Measurements from ENCODE around the gene LPCAT3.
A peak's percentile ranks its signal among the peaks of the same experiment; 100 is the strongest.

- TF ChIP-seq CTCF (tag by site-specific recombination; IDR thresholded peaks at IDR 0.05) (no peak), MYNN (tag by site-specific recombination; IDR thresholded peaks at IDR 0.05; ENCODE audit: borderline replicate concordance) (no peak), BCL11A (tag by site-specific recombination; IDR thresholded peaks at IDR 0.05; ENCODE audit: low read depth) (no peak), ZSCAN16 (tag by site-specific recombination; IDR thresholded peaks at IDR 0.05) (no peak), KLF8 (tag by site-specific recombination; IDR thresholded peaks at IDR 0.05) (no peak), ZBTB20 (tag by site-specific recombination; IDR thresholded peaks at IDR 0.05) (peak; percentile 97), ZNF140 (tag by site-specific recombination; IDR thresholded peaks at IDR 0.05) (no peak), SCRT2 (tag by site-specific recombination; IDR thresholded peaks at IDR 0.05) (no peak)
Observed at GRCh38 chr12:6943389-6943721, 74.9 kb downstream of the LPCAT3 start.

All from HEK293 (cell line).